ENCODE results near the gene CACNA2D2. TPM values are rescaled to one million over a fixed set of nuclear protein-coding genes. Genes with fewer than 3 reads are reported as not detected.

The CACNA2D2 gene
- total and polyA plus RNA-seq, 4 donors, result 0.10 to 0.19 (median 0.15) TPM

DNA sequence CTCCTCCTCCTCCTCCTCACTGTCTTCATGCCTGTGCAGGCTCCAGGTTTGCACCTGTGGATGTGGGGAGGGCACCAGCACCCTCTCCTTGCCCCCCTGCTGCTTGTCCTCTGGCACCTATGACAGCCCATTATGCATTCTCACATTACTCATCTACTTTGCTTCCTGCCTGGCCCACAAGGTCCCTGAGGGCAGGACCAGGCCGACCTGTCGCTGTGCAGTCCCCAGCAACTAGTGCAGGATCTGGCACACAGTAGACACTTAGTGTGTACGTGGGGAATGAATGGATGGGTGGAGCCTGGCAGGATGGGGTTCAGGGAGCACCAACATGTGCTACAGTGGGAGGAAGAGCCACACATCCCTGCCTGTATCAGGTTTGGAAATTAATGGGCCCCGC, 85.8 kb downstream of the CACNA2D2 start:
- no peak for TF ChIP-seq JUND (IDR thresholded peaks at IDR 0.05)
- TF ChIP-seq GABPA (IDR thresholded peaks at IDR 0.05 in 1 of 2, conservative IDR thresholded peaks at IDR 0.05 in 1 of 2), result no peak
- no peak for TF ChIP-seq RXRA (IDR thresholded peaks at IDR 0.05)
- TF ChIP-seq NR2F2 (IDR thresholded peaks at IDR 0.05), result no peak
- TF ChIP-seq FOXA2 (IDR thresholded peaks at IDR 0.05), result no peak
- TF ChIP-seq, protein P1, sequence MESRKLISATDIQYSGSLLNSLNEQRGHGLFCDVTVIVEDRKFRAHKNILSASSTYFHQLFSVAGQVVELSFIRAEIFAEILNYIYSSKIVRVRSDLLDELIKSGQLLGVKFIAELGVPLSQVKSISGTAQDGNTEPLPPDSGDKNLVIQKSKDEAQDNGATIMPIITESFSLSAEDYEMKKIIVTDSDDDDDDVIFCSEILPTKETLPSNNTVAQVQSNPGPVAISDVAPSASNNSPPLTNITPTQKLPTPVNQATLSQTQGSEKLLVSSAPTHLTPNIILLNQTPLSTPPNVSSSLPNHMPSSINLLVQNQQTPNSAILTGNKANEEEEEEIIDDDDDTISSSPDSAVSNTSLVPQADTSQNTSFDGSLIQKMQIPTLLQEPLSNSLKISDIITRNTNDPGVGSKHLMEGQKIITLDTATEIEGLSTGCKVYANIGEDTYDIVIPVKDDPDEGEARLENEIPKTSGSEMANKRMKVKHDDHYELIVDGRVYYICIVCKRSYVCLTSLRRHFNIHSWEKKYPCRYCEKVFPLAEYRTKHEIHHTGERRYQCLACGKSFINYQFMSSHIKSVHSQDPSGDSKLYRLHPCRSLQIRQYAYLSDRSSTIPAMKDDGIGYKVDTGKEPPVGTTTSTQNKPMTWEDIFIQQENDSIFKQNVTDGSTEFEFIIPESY (IDR thresholded peaks at IDR 0.05), result no peak
- TF ChIP-seq HNF4A (conservative IDR thresholded peaks at IDR 0.05), result no peak
- TF ChIP-seq, protein P2, sequence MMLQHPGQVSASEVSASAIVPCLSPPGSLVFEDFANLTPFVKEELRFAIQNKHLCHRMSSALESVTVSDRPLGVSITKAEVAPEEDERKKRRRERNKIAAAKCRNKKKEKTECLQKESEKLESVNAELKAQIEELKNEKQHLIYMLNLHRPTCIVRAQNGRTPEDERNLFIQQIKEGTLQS (IDR thresholded peaks at IDR 0.05), result no peak
- no peak for TF ChIP-seq TAF1 (conservative IDR thresholded peaks at IDR 0.05)
- no peak for TF ChIP-seq FOXA1 (IDR thresholded peaks at IDR 0.05)
- TF ChIP-seq HNF4G (IDR thresholded peaks at IDR 0.05), result no peak
- TF ChIP-seq, protein P3, sequence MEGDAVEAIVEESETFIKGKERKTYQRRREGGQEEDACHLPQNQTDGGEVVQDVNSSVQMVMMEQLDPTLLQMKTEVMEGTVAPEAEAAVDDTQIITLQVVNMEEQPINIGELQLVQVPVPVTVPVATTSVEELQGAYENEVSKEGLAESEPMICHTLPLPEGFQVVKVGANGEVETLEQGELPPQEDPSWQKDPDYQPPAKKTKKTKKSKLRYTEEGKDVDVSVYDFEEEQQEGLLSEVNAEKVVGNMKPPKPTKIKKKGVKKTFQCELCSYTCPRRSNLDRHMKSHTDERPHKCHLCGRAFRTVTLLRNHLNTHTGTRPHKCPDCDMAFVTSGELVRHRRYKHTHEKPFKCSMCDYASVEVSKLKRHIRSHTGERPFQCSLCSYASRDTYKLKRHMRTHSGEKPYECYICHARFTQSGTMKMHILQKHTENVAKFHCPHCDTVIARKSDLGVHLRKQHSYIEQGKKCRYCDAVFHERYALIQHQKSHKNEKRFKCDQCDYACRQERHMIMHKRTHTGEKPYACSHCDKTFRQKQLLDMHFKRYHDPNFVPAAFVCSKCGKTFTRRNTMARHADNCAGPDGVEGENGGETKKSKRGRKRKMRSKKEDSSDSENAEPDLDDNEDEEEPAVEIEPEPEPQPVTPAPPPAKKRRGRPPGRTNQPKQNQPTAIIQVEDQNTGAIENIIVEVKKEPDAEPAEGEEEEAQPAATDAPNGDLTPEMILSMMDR (IDR thresholded peaks at IDR 0.05; ENCODE audit: low read depth, low read length, missing input control), result no peak
- no peak for TF ChIP-seq YY1 (IDR thresholded peaks at IDR 0.05)
- TF ChIP-seq REST (IDR thresholded peaks at IDR 0.05), result no peak
- no peak for TF ChIP-seq EGR1 (IDR thresholded peaks at IDR 0.05; ENCODE audit: low read depth in 2 of 2)
- no peak for TF ChIP-seq MAX (IDR thresholded peaks at IDR 0.05)
- TF ChIP-seq SP1 (IDR thresholded peaks at IDR 0.05), result no peak
- no peak overlapping the region for H3K4me3 ChIP-seq (ENCODE audit: low read depth in 1 of 3, low read length in 3 of 3)
- 82% methylated on average over 4 of the region's 4 CpGs for WGBS

More for the DNA sequence above, 85.8 kb downstream of the CACNA2D2 start:
- no peak for DNase-seq (ENCODE audit: low spot score)
- no peaks in the 10 kb centered on the region for H3K9me3 ChIP-seq (ENCODE audit: control insufficient read depth in 4 of 4, low read length in 3 of 4)
- H3K27me3 ChIP-seq (ENCODE audit: control insufficient read depth in 4 of 4, insufficient read depth in 4 of 4, low read length in 3 of 4), result no peaks in the 10 kb centered on the region
- H3K4me1 ChIP-seq (ENCODE audit: control insufficient read depth in 4 of 4, insufficient read depth in 4 of 4, low read length in 3 of 4), result no peaks in the 10 kb centered on the region
- H3K36me3 ChIP-seq (ENCODE audit: control insufficient read depth in 4 of 4, insufficient read depth in 3 of 4, low read depth in 1 of 4, low read length in 3 of 4), result no peaks in the 10 kb centered on the region
- H3K27ac ChIP-seq (ENCODE audit: low read depth in 1 of 2, low read length in 2 of 2), result no peak overlapping the region
- H3K9ac ChIP-seq (ENCODE audit: low read depth in 1 of 2, low read length in 2 of 2), result no peak overlapping the region

Data from liver (tissue), 9 donors.